ENCODE results near the gene GSTK1. TPM values are rescaled to one million over a fixed set of nuclear protein-coding genes. Genes with fewer than 3 reads are reported as not detected.
A peak's percentile ranks its signal among the peaks of the same experiment; 100 is the strongest.

Gene GSTK1
- polyA plus RNA-seq, 1 donor (not counting 4 experiments of a cell fraction or from before 2014, with no cell fraction given) = 133 TPM

GRCh38 chr7:143214789-143215679, 48.2 kb upstream of the GSTK1 start:
- Histone ChIP-seq H4K20me1 (ENCODE audit: control insufficient read depth, extremely low read depth, insufficient read depth, low read length) (no peaks in the 10 kb centered on the region), H3K4me1 (ENCODE audit: control insufficient read depth, extremely low read depth, insufficient read depth, low read length) (no peaks in the 10 kb centered on the region), H3K27me3 (ENCODE audit: control insufficient read depth, extremely low read depth, insufficient read depth, low read length) (no peaks in the 10 kb centered on the region), H3K9ac (ENCODE audit: control insufficient read depth, extremely low read depth, insufficient read depth, low read length) (no peak overlapping the region), H3K4me2 (ENCODE audit: control insufficient read depth, extremely low read depth, insufficient read depth, low read depth, low read length) (no peak overlapping the region), H3K27ac (ENCODE audit: control insufficient read depth, insufficient read depth, low read length) (no peak overlapping the region), H3K36me3 (ENCODE audit: control insufficient read depth in 2 of 2, extremely low read depth in 1 of 2, insufficient read depth in 2 of 2, low read length in 2 of 2) (no peaks in the 10 kb centered on the region), H3K79me2 (ENCODE audit: control insufficient read depth, insufficient read depth, low read length) (no peaks in the 10 kb centered on the region), H3K4me3 (ENCODE audit: control insufficient read depth in 2 of 3, extremely low read depth in 1 of 3, insufficient read depth in 2 of 3, low read depth in 1 of 3, low read length in 3 of 3) (no peak overlapping the region), H2AFZ (ENCODE audit: control insufficient read depth, low read length) (no peak overlapping the region), H3K9me3 (ENCODE audit: control insufficient read depth, low read depth, low read length) (no peaks in the 10 kb centered on the region), H3K9me1 (ENCODE audit: control insufficient read depth, extremely low read depth, insufficient read depth, low read length) (no peaks in the 10 kb centered on the region)
- TF ChIP-seq EZH2 (IDR thresholded peaks at IDR 0.05; ENCODE audit: low read length) (no peak), CTCF (optimal IDR thresholded peaks at IDR 0.05 in 1 of 3, IDR thresholded peaks at IDR 0.05 in 1 of 3, conservative IDR thresholded peaks at IDR 0.05 in 1 of 3; ENCODE audit: extremely low read depth in 1 of 3, insufficient read depth in 2 of 3, low read length in 3 of 3) (peak; percentile 75 to 99 (median 95))
- DNase-seq (ENCODE audit: low read depth, low spot score) = peak; percentile 38
- peak; percentile 75 for FAIRE-seq
- dilution Hi-C loops (cut with MboI; ENCODE audit: extremely low pct_ligation_motif_present, low sequenced_read_pairs) = loop anchor here (10.0 to 25.0 kb wide), 2 partner anchors 200 to 403 kb away; no protein-coding TSS in a partner anchor

DNA sequence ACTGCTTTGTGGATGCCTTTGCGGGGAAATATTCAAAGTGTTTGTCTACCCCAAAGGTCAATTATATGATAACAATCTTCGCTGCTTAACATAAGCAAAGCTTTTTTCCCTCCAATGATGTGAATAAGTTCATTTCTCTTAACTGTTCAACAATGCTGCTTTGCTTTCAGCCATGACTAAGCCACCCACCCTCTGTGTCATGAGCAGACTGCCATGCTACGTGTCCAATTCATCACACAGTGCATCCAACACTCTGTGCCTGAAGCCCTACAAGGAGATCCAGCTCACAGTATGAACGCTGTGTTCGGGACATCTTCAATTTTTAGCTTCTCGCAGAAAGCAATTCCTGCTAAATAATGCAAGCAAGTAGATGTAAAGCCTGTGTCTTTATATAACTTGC, 47.1 kb upstream of the GSTK1 start:
- Histone ChIP-seq H3K27ac (ENCODE audit: control insufficient read depth, insufficient read depth, low read length) (no peak overlapping the region), H3K9me1 (ENCODE audit: control insufficient read depth, extremely low read depth, insufficient read depth, low read length) (no peaks in the 10 kb centered on the region), H3K9me3 (ENCODE audit: control insufficient read depth, low read depth, low read length) (no peaks in the 10 kb centered on the region), H2AFZ (ENCODE audit: control insufficient read depth, low read length) (no peak overlapping the region), H4K20me1 (ENCODE audit: control insufficient read depth, extremely low read depth, insufficient read depth, low read length) (no peaks in the 10 kb centered on the region), H3K79me2 (ENCODE audit: control insufficient read depth, insufficient read depth, low read length) (no peaks in the 10 kb centered on the region), H3K27me3 (ENCODE audit: control insufficient read depth, extremely low read depth, insufficient read depth, low read length) (no peaks in the 10 kb centered on the region), H3K4me1 (ENCODE audit: control insufficient read depth, extremely low read depth, insufficient read depth, low read length) (no peaks in the 10 kb centered on the region), H3K4me2 (ENCODE audit: control insufficient read depth, extremely low read depth, insufficient read depth, low read depth, low read length) (no peak overlapping the region), H3K4me3 (ENCODE audit: control insufficient read depth in 2 of 3, extremely low read depth in 1 of 3, insufficient read depth in 2 of 3, low read depth in 1 of 3, low read length in 3 of 3) (no peak overlapping the region), H3K36me3 (ENCODE audit: control insufficient read depth in 2 of 2, extremely low read depth in 1 of 2, insufficient read depth in 2 of 2, low read length in 2 of 2) (no peaks in the 10 kb centered on the region), H3K9ac (ENCODE audit: control insufficient read depth, extremely low read depth, insufficient read depth, low read length) (no peak overlapping the region)
- TF ChIP-seq CTCF (optimal IDR thresholded peaks at IDR 0.05 in 1 of 3, IDR thresholded peaks at IDR 0.05 in 1 of 3, conservative IDR thresholded peaks at IDR 0.05 in 1 of 3; ENCODE audit: extremely low read depth in 1 of 3, insufficient read depth in 2 of 3, low read length in 3 of 3) (no peak), EZH2 (IDR thresholded peaks at IDR 0.05; ENCODE audit: low read length) (no peak)
- no peak for FAIRE-seq
- dilution Hi-C loops (cut with MboI; ENCODE audit: extremely low pct_ligation_motif_present, low sequenced_read_pairs) = loop anchor here (10.0 to 25.0 kb wide), 2 partner anchors 201 to 404 kb away; no protein-coding TSS in a partner anchor
- DNase-seq (ENCODE audit: low read depth, low spot score) = no peak
